Activated T-helper 1 cell treated with anti-CD3 and anti-CD28 coated beads, Interleukin-12 subunit alpha, Interleukin-12 subunit beta, Interleukin-2, Interleukin-4 antibody, amounts not matched to agents 30 ng/mL and 10 ng/mL and 1 ng/mL, durations not matched to agents 14 hours and 24 hours and 36 hours (primary cell): Measurements from ENCODE around the gene KIAA0513. TPM values are rescaled to one million over a fixed set of nuclear protein-coding genes. Genes with fewer than 3 reads are reported as not detected.
"Not testable (repeated sequence)": the region's sequence is repeated elsewhere in the genome, so short reads cannot be mapped to it uniquely, and the experiment has no call there.

ENCODE experiments used
- DNase-seq: peaks from one replicate; pipeline ENCODE4 v3.0.0; 2021; ENCODE audit warnings: low spot score
- H3K27ac Mint-ChIP-seq: one replicate; pipeline ENCODE4 v1.8.0; 2021; ENCODE audit warnings: mild to moderate bottlenecking, mixed read lengths
- H3K27me3 Mint-ChIP-seq: one replicate; pipeline ENCODE4 v1.8.0; 2022; ENCODE audit warnings: mild to moderate bottlenecking, moderate library complexity, mixed read lengths; ENCODE audit not compliant: insufficient read depth
- H3K36me3 Mint-ChIP-seq: one replicate; pipeline ENCODE4 v1.8.0; 2021; ENCODE audit warnings: low read depth, mixed read lengths
- H3K4me1 Mint-ChIP-seq: one replicate; pipeline ENCODE4 v1.8.0; 2021; ENCODE audit warnings: low read depth, mixed read lengths
- H3K4me3 Mint-ChIP-seq: one replicate; pipeline ENCODE4 v1.8.0; 2021; ENCODE audit warnings: mild to moderate bottlenecking, moderate library complexity, mixed read lengths
- H3K9me3 Mint-ChIP-seq: one replicate; pipeline ENCODE4 v1.8.0; 2021; ENCODE audit warnings: mixed read lengths
- intact Hi-C: fragments of 100-400 bp; cut with micrococcal nuclease; formaldehyde crosslinking; loops from one replicate; pipeline ENCODE4 v1.15.1; 2024
- total RNA-seq: library from RNA; stranded (reverse); gene quantifications from 2 replicates; pipeline ENCODE4 v1.2.3, GENCODE V29; 2022

Gene KIAA0513
- total RNA-seq, 1 donor from 2014 or later = 12.9 TPM

DNA sequence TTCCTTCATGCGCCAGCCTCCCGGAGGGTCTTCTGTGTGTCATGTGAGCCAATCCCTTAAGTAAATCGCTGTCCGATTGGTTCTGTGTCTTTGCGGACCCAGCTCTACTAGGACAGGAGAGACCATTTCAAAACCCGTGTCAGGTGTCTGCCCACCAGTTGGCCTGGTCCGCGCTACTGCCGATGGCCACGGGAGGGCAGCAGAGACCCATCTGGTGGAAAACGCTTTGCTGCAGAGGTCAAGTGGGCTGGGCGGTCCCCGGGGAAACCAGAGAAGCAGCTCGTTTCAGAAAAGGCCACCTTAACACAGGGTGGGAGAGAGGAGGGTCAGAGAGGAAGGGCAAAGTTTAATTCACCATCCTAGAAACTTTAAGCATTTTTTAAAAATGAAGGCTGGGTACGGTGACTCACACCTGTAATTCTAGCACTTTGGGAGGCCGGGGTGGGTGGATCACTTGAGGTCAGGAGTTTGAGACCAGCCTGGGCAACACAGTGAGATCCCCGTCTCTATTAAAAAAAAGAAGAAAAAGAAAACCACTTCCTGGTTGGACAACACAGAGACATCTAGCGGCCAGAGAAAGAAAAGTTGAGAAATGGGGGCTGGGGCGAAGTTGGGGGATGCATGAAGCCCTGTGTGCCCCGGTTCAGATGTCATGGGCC is 87.4 kb downstream of the KIAA0513 start:
- peak; percentile 68 for DNase-seq
- Mint-ChIP-seq H3K36me3 (no peaks in the 10 kb centered on the region), H3K9me3 (no peaks in the 10 kb centered on the region), H3K27ac (peak overlapping the region; percentile 70), H3K27me3 (peaks cover 1% of the 10 kb centered on the region), H3K4me1 (peaks cover 7% of the 10 kb centered on the region), H3K4me3 (peak overlapping the region; percentile 60)
- intact Hi-C loops = loop anchor here (1.0 to 10.0 kb wide), 5 partner anchors 11 to 500 kb away; partner anchors contain the start of gene GSE1

DNA sequence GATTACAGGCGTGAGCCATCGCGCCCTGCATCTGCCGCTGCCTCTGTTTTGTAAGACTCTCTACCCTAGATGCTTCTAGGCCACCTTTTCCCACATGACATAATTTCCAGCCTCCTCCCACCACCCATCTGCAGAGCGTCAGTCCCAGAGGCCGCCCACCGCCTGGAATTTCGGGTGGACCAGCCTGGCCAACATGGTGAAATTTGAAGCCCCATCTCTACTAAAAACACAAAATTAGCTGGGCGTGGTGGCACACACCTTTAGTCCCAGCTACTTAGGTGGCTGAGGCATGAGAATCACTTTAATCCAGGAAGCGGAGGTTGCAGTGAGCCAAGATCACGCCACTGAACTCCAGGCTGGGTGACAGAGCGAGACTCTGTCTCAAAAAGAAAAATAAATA is 89.8 kb downstream of the KIAA0513 start:
- intact Hi-C loops = loop anchor here (10.0 kb wide), 1 partner anchor 497 kb away; the partner anchor contains the start of gene GSE1
- Mint-ChIP-seq H3K4me3 (no peak overlapping the region), H3K27me3 (peaks cover 1% of the 10 kb centered on the region), H3K9me3 (no peaks in the 10 kb centered on the region), H3K4me1 (peaks cover 7% of the 10 kb centered on the region), H3K36me3 (no peaks in the 10 kb centered on the region), H3K27ac (no peak overlapping the region)
- no peak for DNase-seq

DNA sequence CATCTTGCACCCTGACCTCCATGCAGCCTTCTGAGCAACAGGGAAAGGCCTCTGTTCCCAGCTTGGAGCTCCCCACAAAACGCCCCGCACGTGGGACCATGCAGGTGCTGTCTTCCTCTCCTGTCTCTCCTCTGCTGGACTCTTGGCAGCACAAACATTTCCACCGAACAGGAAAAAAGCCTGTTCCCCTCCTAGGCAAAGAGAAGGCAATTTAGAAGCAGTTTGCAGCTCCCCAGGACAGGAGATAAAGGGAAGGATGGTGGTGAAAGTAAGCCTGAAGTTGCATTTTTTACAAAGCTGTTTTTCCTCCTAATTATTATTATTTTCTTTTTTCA is 92.4 kb downstream of the KIAA0513 start:
- Mint-ChIP-seq H3K4me1 (peaks cover 3% of the 10 kb centered on the region), H3K27ac (no peak overlapping the region), H3K27me3 (peaks cover 1% of the 10 kb centered on the region), H3K9me3 (no peaks in the 10 kb centered on the region), H3K4me3 (no peak overlapping the region), H3K36me3 (no peaks in the 10 kb centered on the region)
- DNase-seq = no peak
- intact Hi-C loops = no loop called here

DNA sequence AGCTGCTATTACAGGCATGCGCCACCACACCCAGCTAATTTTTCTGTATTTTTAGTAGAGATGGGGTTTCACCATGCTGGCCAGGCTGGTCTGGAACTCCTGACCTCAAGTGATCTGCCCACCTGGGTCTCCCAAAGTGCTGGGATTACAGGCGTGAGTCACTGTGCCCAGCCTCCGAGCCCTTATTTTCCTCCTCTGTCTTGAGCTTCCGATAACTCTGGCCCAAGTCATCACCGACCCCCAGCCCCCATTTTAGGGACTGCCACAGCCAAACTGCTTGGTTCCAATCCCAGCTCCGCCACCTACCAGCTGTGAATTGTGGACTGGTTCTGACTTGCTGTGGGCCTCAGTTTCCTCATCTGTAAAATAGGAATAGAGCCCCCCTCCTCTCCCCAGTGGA is 95.8 kb downstream of the KIAA0513 start:
- H3K27me3 Mint-ChIP-seq, H3K9me3 Mint-ChIP-seq, H3K27ac Mint-ChIP-seq, H3K36me3 Mint-ChIP-seq, intact Hi-C loops, DNase-seq, H3K4me3 Mint-ChIP-seq: not testable (repeated sequence)
- H3K4me1 Mint-ChIP-seq = peaks cover 11% of the 10 kb centered on the region

DNA sequence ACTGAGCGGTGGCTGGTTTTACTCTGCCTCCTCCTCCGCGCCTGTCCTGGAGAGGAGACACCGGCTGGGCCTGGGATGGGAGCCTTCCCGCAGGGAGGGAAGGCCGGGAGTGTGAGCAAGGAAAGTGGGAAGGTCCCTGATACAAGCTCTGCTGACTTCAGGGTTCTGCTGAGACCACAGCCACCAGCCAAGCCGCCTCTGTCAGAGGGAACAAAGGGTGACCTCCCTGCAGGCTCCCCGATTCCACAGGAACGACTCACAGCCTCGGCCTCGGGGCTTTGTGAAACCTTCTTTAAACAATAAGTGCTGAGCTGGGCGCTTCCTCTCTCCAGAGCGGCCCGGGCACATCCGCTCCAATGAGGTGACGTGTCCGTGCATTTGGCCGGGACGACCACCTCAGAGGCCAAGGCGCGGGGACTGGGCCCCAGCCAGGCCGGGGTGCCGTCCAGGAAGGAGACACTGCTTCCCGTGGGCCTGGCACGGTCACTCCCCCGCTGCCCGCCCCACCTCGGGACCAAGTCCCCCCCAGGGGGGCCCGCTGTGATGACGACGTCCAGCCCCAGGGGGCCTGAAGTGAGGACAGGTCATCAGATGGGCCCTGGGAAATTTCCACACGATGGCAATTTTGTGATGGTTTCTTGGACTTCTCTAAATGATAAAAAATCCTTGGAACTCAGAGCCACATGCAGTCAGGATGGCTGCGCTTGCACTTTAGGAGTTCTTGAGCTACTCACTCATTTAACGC is 96.5 kb downstream of the KIAA0513 start:
- H3K27ac Mint-ChIP-seq = no peak overlapping the region
- H3K4me3 Mint-ChIP-seq = no peak overlapping the region
- peaks cover 11% of the 10 kb centered on the region for H3K4me1 Mint-ChIP-seq
- intact Hi-C loops = no loop called here
- H3K36me3 Mint-ChIP-seq = no peaks in the 10 kb centered on the region
- H3K9me3 Mint-ChIP-seq = no peaks in the 10 kb centered on the region
- DNase-seq = no peak
- no peaks in the 10 kb centered on the region for H3K27me3 Mint-ChIP-seq

DNA sequence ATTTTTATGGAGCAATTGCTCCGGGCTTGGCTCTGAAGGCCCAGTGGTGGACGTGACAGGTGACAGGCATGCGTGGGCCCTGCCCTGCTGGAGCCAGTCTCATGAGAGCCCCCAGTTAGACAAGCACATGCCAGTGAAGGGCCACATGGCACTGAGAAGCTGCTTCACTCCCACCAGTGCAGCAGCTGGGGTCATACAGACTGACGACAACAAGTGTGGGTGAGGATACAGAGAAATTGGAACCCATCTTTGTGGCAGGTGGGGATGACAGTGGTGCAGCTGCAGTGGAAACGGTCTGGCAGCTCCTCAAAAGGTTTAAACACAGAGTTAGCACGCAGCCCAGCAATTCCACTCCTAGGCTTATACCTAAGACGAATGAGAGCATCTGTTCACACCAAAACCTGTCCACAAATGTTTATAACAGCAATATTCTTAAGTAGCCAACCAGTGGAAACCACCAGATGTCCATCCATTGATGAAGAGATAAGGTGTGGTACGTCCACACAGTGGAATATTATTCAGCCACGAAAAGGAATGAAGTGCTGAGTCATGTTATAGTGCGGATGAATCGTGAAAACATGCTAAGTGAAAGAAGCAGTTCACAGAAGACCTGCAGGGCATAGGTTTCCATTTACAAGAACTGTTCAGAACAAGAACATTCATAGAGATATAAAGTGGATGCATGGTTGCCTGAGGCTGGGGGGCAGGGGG is 97.2 kb downstream of the KIAA0513 start:
- Mint-ChIP-seq H3K27ac (no peak overlapping the region), H3K4me1 (peaks cover 11% of the 10 kb centered on the region), H3K4me3 (no peak overlapping the region), H3K27me3 (no peaks in the 10 kb centered on the region), H3K36me3 (no peaks in the 10 kb centered on the region), H3K9me3 (no peaks in the 10 kb centered on the region)
- intact Hi-C loops = loop anchor here (5.0 kb wide), 1 partner anchor 183 kb away; no protein-coding TSS in a partner anchor
- DNase-seq = no peak

DNA sequence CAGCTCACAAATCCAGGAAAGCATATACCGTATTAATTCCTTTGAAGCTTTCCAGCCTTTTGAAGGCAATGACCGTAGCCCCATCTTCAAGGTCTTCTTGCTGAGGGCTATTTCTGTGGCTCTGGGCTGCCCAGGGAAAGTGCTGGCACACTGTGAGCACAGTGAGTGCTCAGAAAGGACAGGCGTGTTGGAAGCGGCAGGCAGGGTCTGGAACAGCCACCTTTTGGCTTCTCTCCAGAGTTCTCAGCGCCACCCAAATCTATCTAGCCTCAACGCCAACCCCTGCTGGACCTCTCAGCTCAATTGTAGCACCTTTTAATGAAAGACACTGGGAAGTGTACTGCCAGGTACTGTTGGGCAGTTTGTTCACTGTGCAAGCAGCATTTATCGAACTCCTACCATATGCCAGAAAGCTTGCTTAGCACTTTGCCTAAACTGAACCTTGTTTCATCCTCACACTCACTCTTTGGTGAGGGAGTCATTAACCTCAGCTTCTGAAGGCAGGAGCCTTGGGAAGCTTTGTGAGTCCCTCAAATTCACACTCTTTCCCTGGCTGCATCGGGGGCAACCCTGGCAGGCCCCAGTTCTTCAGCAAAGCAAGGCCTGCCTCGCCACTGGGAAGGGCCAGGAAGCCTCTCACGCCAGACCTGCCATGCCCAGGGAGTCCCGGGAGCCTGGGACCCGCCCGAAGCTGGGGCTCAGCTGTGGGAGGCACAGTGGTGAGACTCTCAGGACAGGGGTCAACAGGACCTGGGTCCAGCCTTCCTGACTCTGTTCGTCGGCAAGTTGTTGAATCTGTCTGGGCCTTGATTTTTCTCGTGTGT is 98.2 kb downstream of the KIAA0513 start:
- Mint-ChIP-seq H3K27me3 (no peaks in the 10 kb centered on the region), H3K4me1 (peaks cover 11% of the 10 kb centered on the region), H3K36me3 (no peaks in the 10 kb centered on the region), H3K27ac (no peak overlapping the region), H3K9me3 (no peaks in the 10 kb centered on the region), H3K4me3 (no peak overlapping the region)
- no peak for DNase-seq
- intact Hi-C loops = loop anchor here (1.0 to 5.0 kb wide), 2 partner anchors 10 to 182 kb away; no protein-coding TSS in a partner anchor

DNA sequence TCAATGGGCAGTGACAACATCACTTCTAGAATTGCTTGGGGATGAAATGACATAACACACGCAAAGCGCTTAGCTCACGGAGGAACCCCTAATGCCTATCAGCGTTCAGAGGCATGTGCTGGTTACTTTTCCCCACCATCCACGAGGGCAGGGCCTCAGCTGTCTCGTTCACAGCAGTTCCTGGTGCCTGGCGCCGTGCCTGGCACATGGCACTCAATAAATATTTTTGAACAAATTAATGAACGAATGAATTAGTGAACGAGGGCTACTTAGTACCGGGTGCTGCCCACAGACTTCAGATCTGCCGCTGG is 98.8 kb downstream of the KIAA0513 start:
- intact Hi-C loops = loop anchor here (1.0 to 5.0 kb wide), 2 partner anchors 11 to 181 kb away; no protein-coding TSS in a partner anchor
- Mint-ChIP-seq H3K4me1 (peaks cover 11% of the 10 kb centered on the region), H3K9me3 (no peaks in the 10 kb centered on the region), H3K4me3 (no peak overlapping the region), H3K27ac (no peak overlapping the region), H3K36me3 (no peaks in the 10 kb centered on the region), H3K27me3 (no peaks in the 10 kb centered on the region)
- no peak for DNase-seq

DNA sequence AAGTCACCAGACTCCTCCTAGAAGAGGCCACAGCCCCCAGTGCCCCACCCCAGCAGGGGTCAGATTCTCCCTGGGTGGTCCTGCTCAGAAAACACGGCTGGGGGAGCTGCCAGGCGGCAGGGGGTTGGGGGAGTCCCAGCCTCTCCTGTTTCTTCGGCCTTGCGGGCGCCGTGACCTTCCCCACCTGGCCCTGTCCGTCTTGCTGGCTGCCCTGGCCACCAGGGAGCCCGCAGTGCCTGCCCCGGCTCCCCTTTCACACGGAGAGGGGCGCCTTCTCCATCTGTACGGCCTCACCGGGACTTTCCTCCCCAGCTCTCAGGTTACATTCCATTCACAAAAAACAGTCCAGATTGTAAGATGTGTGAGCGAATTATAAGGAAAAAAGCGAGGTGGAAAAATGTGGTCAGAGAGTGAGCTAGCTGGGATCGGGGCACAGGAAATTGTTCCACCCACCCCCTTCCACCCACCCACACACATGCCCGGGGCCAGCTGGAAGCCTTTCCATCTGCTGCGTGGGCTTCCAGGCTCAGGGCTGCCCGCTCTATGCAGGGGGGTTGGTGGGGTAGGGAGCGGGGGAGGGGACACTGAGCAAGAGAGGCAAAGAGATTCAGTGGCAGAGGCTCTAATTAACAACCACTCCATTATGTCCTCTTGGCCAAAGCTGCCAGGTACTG is 99.2 kb downstream of the KIAA0513 start:
- intact Hi-C loops = loop anchor here (1.0 to 5.0 kb wide), 2 partner anchors 12 to 180 kb away; no protein-coding TSS in a partner anchor
- no peaks in the 10 kb centered on the region for H3K27me3 Mint-ChIP-seq
- H3K4me3 Mint-ChIP-seq = no peak overlapping the region
- H3K36me3 Mint-ChIP-seq = no peaks in the 10 kb centered on the region
- peak overlapping the region; percentile 63 for H3K27ac Mint-ChIP-seq
- no peak for DNase-seq
- no peaks in the 10 kb centered on the region for H3K9me3 Mint-ChIP-seq
- H3K4me1 Mint-ChIP-seq = peaks cover 11% of the 10 kb centered on the region

DNA sequence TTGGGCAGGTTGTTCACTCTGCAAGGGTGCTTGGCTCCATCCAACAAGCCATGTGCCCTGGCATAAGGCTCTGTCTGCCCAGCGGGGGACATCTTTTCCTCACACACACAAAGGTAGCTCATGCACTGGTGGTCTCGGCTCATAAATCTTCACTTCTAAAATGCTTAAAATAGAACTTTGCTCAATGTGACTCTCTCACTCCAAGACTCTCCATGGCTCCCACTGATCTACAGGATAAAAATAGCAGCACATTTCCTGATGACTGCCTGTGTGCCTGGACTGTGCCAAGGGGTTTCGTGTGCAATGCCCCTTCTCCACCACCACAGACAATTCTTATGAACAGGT is 99.8 kb downstream of the KIAA0513 start:
- intact Hi-C loops = loop anchor here (5.0 kb wide), 1 partner anchor 180 kb away; no protein-coding TSS in a partner anchor
- Mint-ChIP-seq H3K36me3 (no peaks in the 10 kb centered on the region), H3K4me1 (peaks cover 11% of the 10 kb centered on the region), H3K27ac (no peak overlapping the region), H3K4me3 (no peak overlapping the region), H3K27me3 (no peaks in the 10 kb centered on the region), H3K9me3 (no peaks in the 10 kb centered on the region)
- DNase-seq = no peak

DNA sequence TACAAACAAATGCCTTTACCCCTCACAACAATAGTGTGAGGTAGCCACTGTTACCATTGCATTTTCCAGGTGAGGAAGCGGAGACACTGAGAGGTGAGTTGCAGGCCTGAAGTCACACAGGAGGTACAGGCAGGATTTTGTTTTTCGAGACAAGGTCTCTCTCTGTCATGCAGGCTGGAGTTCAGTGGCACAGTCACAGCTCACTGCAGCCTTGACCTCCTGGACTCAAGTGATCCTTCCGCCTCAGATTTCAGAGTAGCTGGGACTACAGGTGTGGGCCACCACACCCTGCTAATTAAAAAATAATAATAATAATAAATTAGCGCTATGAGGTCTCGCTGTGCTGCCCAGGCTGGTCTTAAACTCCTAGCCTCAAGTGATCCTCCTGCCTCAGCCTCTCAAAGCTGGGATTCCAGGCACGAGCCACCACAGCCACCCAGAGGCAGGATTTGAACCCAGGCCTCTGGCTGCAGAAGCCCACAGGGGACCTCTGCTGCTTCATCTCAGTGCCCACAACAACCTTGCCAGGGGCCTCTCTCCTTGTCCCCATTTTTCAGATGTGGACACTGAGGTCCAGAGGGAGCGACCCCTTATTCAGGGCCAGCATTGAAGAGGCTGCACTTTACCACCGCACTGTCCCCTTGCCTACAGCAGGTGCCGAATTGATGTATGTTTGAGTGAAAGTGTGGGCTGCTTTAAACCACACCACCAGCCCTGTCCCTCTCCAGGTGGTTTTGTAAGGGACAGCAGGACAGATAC is 100.7 kb downstream of the KIAA0513 start:
- intact Hi-C loops = loop anchor here (5.0 kb wide), 1 partner anchor 179 kb away; no protein-coding TSS in a partner anchor
- DNase-seq = no peak
- H3K4me3 Mint-ChIP-seq = no peak overlapping the region
- no peaks in the 10 kb centered on the region for H3K9me3 Mint-ChIP-seq
- H3K36me3 Mint-ChIP-seq = no peaks in the 10 kb centered on the region
- peaks cover 11% of the 10 kb centered on the region for H3K4me1 Mint-ChIP-seq
- no peak overlapping the region for H3K27ac Mint-ChIP-seq
- no peaks in the 10 kb centered on the region for H3K27me3 Mint-ChIP-seq
